ENCODE measurements around the gene TEF. TPM values are rescaled to one million over a fixed set of nuclear protein-coding genes. Genes with fewer than 3 reads are reported as not detected.
"Not testable (repeated sequence)": the region's sequence is repeated elsewhere in the genome, so short reads cannot be mapped to it uniquely, and the experiment has no call there.

TEF gene
- total RNA-seq, 2 experiments from 2014 or later, result 1.4 to 1.6 TPM

DNA sequence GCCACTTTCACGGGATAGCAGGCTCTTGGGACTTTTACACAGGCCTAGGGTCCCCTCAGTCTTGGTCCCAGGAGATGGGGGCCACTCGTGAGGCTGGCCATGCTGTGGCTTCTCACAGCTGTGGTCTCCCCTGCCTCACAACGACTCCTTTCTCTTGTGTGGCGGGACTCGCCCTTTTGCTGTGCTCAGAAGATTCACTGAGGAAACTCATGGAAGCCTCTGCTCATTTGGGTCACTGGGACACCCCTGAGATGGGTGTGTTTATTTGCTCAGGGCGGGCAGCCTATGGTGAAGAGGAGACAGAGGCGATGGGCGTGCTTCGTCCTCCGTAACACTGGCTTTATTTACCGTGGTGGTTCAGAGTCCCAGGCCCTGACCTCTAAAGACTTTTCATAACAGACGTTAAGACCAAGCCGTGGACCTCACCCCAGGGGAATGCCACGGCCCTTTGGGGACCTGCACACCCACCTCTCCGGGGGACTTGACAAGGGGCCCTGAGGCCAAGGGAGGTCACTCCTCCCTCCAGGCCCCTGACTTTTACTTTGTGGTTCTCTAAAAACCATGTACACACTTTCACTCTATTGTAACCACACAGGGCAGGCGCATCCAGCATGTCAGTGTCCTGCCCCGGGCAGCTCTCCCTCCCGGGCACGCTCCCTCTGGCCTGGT is 15.5 kb downstream of the TEF start:
- peaks cover 3% of the 10 kb centered on the region for H3K36me3 Mint-ChIP-seq
- no peak for DNase-seq
- CTCF ChIA-PET, result interaction anchor here (8.8 kb wide), 1 partner anchor 129 kb away, joined by 113 read pairs; no protein-coding TSS in a partner anchor
- H3K27ac Mint-ChIP-seq, result no peak overlapping the region
- H3K4me3 Mint-ChIP-seq, result no peak overlapping the region
- POLR2A ChIA-PET, result no interaction called here
- intact Hi-C loops (cut with micrococcal nuclease), result no loop called here
- H3K9me3 Mint-ChIP-seq, result no peaks in the 10 kb centered on the region
- H3K27me3 Mint-ChIP-seq, result no peaks in the 10 kb centered on the region
- H3K4me1 Mint-ChIP-seq (ENCODE audit: low read depth), result no peaks in the 10 kb centered on the region

DNA sequence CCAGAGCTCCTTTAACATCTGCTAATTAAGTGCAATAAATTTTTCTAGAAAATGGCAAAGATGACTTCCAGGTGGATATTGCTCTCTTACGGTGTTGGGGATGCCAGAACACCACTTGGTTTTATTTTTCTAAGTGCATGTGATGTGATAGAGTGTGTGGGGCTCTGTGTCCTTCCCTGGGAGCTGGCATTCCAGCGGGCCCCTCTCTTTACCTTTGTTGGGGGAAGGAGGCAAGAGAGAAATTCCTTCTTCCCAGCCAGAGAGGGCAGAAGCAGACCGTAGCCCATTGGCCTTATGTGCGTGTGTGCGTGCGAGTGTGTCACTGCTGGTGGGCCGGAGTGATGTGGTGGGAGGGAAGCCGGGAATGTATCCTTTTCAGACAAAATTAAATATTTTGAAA is 17.2 kb downstream of the TEF start:
- Mint-ChIP-seq H3K4me3 (no peak overlapping the region), H3K4me1 (ENCODE audit: low read depth) (peaks cover 4% of the 10 kb centered on the region), H3K9me3 (no peaks in the 10 kb centered on the region), H3K27ac (no peak overlapping the region), H3K27me3 (no peaks in the 10 kb centered on the region), H3K36me3 (peaks cover 3% of the 10 kb centered on the region)
- POLR2A ChIA-PET, result no interaction called here
- no peak for DNase-seq
- intact Hi-C loops (cut with micrococcal nuclease), result no loop called here
- CTCF ChIA-PET, result interaction anchor here (1.0 to 8.8 kb wide), 3 partner anchors 102 to 128 kb away, joined by 3 to 113 read pairs (median 3); no protein-coding TSS in a partner anchor

DNA sequence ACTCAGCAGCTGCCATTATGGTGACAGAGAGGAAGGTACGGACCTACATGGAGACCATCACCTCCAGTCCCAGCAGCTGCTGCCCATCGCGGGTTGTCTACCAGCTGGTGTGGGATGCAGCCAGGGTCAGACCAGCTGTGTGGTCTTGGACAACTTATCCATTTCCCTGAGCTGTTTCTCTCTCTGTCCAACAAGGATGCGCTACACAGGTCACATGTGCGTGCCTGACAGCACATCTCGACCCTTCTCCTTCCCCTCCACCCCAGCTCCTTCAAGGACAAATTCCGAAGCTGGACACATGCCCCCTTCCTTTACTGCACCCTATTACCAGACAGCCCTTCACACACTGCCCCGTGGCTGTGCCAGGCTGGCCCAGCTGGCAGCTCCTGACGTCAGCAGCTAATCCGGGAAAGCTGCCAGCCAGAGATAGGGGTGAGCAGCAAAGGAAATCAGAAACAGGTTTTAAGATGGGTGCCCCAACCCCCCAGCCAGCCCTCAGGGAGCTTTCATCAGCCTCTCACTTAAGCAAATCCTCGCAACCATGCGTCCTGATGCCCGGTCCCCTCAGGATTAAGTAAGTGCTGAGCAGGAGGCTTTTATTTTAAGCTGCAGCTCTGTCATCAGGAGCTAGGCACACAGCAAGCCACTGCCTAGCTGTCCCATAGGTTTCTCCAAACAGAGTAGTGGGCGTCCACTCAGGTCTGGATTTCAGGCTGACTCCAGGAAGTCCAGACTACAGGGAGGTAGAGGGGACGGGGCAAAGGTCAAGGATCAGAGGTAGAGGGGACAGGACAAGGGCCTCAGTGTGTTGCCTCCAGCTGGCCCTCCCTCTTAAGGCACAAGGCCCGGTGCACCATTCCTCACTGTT is 20.3 kb downstream of the TEF start:
- POLR2A ChIA-PET, result interaction anchor here (1.2 kb wide), 1 partner anchor 66 kb away, joined by 3 read pairs; the partner anchor contains the start of gene PHF5A
- H3K27me3 Mint-ChIP-seq, result no peaks in the 10 kb centered on the region
- intact Hi-C loops (cut with micrococcal nuclease), result loop anchor here (2.0 kb wide), 1 partner anchor 115 kb away; no protein-coding TSS in a partner anchor
- peaks cover 17% of the 10 kb centered on the region for H3K4me1 Mint-ChIP-seq (ENCODE audit: low read depth)
- H3K9me3 Mint-ChIP-seq, result no peaks in the 10 kb centered on the region
- CTCF ChIA-PET, result interaction anchor here (0.7 to 8.8 kb wide), 10 partner anchors 21 to 265 kb away, joined by 3 to 113 read pairs (median 6); no protein-coding TSS in a partner anchor
- H3K27ac Mint-ChIP-seq, result no peak overlapping the region
- no peaks in the 10 kb centered on the region for H3K36me3 Mint-ChIP-seq
- no peak for DNase-seq
- H3K4me3 Mint-ChIP-seq, result no peak overlapping the region

DNA sequence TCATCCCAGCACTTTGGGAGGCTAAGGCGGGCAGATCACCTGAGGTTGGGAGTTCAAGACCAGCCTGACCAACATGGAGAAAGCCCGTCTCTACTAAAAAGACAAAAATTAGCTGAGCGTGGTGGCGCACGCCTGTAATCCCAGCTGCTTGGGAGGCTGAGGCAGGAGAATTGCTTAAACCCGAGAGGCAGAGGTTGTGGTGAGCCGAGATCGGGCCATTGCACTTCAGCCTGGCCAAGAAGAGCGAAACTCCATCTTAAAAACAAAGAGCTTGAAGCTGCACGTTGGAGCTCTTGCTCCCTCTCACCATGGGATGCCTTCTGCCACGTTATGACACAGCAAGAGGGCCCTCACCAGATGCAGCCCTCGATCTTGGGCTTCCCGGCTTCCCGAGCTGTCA is 21.1 kb downstream of the TEF start:
- intact Hi-C loops (cut with micrococcal nuclease), result loop anchor here (1.0 to 2.0 kb wide), 2 partner anchors 66 to 114 kb away; partner anchors contain the start of gene ACO2

DNA sequence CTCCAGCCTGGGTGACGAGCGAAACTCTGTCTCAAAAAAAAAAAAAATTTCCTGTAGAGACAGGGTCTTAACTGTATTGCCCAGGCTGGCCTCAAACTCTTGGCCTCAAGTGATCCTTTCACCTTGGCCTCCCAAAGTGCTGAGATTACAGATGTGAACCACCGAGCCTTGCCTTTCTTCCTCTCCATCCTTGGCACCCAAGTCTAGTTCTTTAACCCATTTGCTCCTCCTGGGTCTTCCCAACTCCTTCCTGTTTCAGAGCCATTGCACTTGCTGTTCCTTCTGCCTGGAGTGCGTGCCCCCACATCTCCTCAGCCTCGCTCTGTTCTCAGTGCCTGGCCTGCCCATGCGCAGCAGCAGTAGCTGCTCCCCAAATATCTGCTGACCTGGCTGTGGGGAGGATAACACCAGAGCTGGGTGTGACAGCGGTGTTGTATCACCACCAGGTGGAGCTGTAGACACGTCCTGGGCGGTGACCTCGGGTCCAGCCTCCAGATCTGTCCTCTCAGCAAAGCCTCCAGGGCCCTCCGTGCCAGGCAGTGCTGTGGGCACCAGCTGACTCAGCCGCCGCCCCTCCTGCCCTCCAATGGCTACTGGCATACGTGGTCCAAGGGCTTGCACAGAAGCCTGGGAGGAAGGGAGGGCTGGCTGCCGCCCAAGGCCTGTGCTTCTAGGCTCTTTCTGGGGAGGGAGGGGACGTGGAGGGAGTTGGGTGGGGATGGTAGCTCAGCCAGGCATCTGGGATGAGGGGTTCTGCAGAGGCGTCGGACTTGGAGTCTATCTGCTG is 22.0 kb downstream of the TEF start:
- H3K27ac Mint-ChIP-seq, result no peak overlapping the region

More for the DNA sequence above, 21.1 kb downstream of the TEF start:
- H3K4me1 Mint-ChIP-seq (ENCODE audit: low read depth), result peaks cover 17% of the 10 kb centered on the region
- not testable (repeated sequence) for DNase-seq, H3K9me3 Mint-ChIP-seq, H3K27me3 Mint-ChIP-seq, H3K4me3 Mint-ChIP-seq, H3K27ac Mint-ChIP-seq, H3K36me3 Mint-ChIP-seq
- POLR2A ChIA-PET, result interaction anchor here (1.2 kb wide), 1 partner anchor 66 kb away, joined by 3 read pairs; the partner anchor contains the start of gene PHF5A
- CTCF ChIA-PET, result interaction anchor here (0.7 to 8.8 kb wide), 12 partner anchors 23 to 264 kb away, joined by 3 to 113 read pairs (median 5); no protein-coding TSS in a partner anchor

DNA sequence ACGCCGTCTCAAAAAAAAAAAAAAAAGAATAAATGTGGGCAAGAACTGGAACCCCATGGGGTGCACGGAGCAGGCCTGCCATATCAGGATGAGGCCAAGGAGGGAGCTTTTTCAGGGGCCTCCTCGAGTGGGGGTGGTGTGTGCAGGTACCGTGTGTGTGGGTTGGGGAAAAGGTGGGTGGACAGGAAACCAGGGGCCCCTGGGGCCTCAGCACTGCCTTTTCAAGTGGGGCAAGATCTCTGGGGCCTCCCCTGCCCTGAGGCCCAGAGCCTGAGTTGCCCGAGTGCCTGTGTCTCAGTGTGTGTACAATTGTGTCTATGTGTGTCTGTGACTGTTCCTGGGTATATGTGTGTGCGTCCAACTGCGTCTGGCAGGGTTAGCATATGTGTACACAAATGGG is 23.8 kb downstream of the TEF start:
- peak overlapping the region; percentile 40 for H3K4me3 Mint-ChIP-seq
- H3K27ac Mint-ChIP-seq, result peak overlapping the region; percentile 77
- DNase-seq, result peak; percentile 65
- intact Hi-C loops (cut with micrococcal nuclease), result loop anchor here (2.0 kb wide), 1 partner anchor 39 kb away; no protein-coding TSS in a partner anchor
- ChIA-PET POLR2A (interaction anchor here (0.7 to 2.7 kb wide), 3 partner anchors 41 to 118 kb away, joined by 4 to 8 read pairs (median 7); partner anchors contain the start of genes PHF5A and TOB2), CTCF (interaction anchor here (5.8 to 8.8 kb wide), 3 partner anchors 95 to 121 kb away, joined by 68 to 113 read pairs (median 99); no protein-coding TSS in a partner anchor)
- peaks cover 17% of the 10 kb centered on the region for H3K4me1 Mint-ChIP-seq (ENCODE audit: low read depth)
- H3K27me3 Mint-ChIP-seq, result no peaks in the 10 kb centered on the region
- no peaks in the 10 kb centered on the region for H3K36me3 Mint-ChIP-seq
- H3K9me3 Mint-ChIP-seq, result no peaks in the 10 kb centered on the region

More for the DNA sequence above, 22.0 kb downstream of the TEF start:
- ChIA-PET CTCF (interaction anchor here (0.6 to 8.8 kb wide), 44 partner anchors 10 to 233 kb away, joined by 3 to 113 read pairs (median 5); partner anchors contain the start of genes ACO2, PHF5A, POLR3H and TEF), POLR2A (interaction anchor here (0.5 to 2.7 kb wide), 7 partner anchors 43 to 121 kb away, joined by 3 to 8 read pairs (median 3); partner anchors contain the start of genes PHF5A and TOB2)
- Mint-ChIP-seq H3K4me3 (no peak overlapping the region), H3K4me1 (ENCODE audit: low read depth) (peaks cover 17% of the 10 kb centered on the region), H3K9me3 (no peaks in the 10 kb centered on the region), H3K36me3 (no peaks in the 10 kb centered on the region), H3K27me3 (no peaks in the 10 kb centered on the region)
- peak; percentile 92 for DNase-seq
- intact Hi-C loops (cut with micrococcal nuclease), result loop anchor here (1.0 to 2.0 kb wide), 3 partner anchors 41 to 113 kb away; partner anchors contain the start of gene ACO2

DNA sequence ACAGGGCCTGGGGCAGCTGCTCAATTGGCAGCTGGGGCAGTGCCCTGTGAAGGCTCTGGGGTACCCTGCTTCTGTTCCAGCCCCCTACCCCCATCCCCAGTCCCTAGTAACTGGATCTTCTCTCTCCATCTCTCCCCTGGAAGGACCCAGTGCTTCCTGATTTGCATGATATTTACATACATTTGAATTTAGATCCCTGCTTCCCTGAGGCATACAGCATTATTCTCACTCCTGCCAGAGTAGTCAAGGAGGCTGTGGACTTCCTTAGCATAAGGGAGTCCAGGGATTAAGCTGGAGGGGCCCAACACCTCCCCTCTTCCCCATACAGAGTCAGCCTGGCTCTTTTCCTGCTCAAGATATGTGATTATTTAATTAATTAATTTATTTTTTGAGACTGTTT is 24.7 kb downstream of the TEF start:
- POLR2A ChIA-PET, result no interaction called here
- Mint-ChIP-seq H3K27ac (no peak overlapping the region), H3K36me3 (no peaks in the 10 kb centered on the region), H3K9me3 (no peaks in the 10 kb centered on the region), H3K4me3 (no peak overlapping the region), H3K27me3 (no peaks in the 10 kb centered on the region), H3K4me1 (ENCODE audit: low read depth) (peaks cover 21% of the 10 kb centered on the region)
- CTCF ChIA-PET, result interaction anchor here (1.1 to 1.5 kb wide), 2 partner anchors 111 to 121 kb away, joined by 3 to 5 read pairs; no protein-coding TSS in a partner anchor
- intact Hi-C loops (cut with micrococcal nuclease), result no loop called here
- no peak for DNase-seq

- Mint-ChIP-seq H3K4me1 (ENCODE audit: low read depth) (peaks cover 28% of the 10 kb centered on the region), H3K4me3 (no peak overlapping the region), H3K27me3 (no peaks in the 10 kb centered on the region), H3K36me3 (no peaks in the 10 kb centered on the region), H3K27ac (no peak overlapping the region), H3K9me3 (no peaks in the 10 kb centered on the region)
- ChIA-PET CTCF (interaction anchor here (1.1 to 1.5 kb wide), 2 partner anchors 110 to 119 kb away, joined by 3 to 5 read pairs; no protein-coding TSS in a partner anchor), POLR2A (no interaction called here)
- no peak for DNase-seq
- intact Hi-C loops (cut with micrococcal nuclease), result no loop called here
Observed at GRCh38 chr22:41407433-41407832, 25.7 kb downstream of the TEF start.

DNA sequence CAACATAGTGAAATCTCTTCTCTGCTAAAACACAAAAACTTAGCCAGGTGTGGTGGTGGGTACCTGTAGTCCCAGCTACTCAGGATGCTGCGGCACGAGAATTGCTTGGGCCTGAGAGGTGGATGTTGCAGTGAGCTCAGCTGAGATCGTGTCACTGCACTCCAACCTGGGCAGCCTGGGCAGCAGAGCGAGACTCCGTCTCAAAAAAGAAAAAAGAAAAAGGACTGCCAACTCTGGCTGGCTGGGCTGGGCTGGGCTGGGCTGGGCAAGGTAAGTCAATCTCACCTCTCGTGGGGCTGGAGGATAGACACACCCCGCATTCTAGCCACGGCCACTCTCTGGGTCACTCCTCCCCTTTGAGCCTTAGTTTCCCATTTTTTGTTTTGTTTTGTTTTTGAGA is 26.9 kb downstream of the TEF start:
- CTCF ChIA-PET, result interaction anchor here (1.0 to 1.2 kb wide), 2 partner anchors 19 to 109 kb away, joined by 3 to 4 read pairs; no protein-coding TSS in a partner anchor
- no peak for DNase-seq
- H3K4me3 Mint-ChIP-seq, result no peak overlapping the region
- POLR2A ChIA-PET, result no interaction called here
- no peaks in the 10 kb centered on the region for H3K27me3 Mint-ChIP-seq
- no peak overlapping the region for H3K27ac Mint-ChIP-seq
- no peaks in the 10 kb centered on the region for H3K9me3 Mint-ChIP-seq
- intact Hi-C loops (cut with micrococcal nuclease), result no loop called here
- H3K4me1 Mint-ChIP-seq (ENCODE audit: low read depth), result peaks cover 28% of the 10 kb centered on the region
- H3K36me3 Mint-ChIP-seq, result peaks cover 4% of the 10 kb centered on the region

DNA sequence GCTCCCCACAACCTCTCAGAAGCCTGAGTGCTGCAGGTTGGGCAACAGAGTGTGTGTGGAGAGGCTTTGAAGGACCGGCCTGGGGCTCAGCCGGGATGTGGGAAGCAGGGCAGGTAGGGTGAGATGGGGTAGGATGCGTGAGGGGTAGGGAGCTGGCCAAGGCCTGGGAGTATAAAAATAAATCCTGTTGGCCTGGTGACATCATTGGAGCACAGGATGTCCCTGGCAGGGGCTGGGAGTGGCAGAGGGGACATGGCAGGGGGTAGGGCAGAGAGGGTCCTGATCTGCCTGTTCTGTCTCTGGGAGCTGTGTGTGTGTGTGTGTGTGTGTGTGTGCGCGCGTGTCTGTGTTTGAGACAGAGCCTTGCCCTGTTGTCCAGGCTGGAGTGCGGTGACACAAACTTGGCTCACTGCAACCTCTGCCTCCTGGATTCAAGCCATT is 28.6 kb downstream of the TEF start:
- Mint-ChIP-seq H3K9me3 (no peaks in the 10 kb centered on the region), H3K4me1 (ENCODE audit: low read depth) (peaks cover 26% of the 10 kb centered on the region), H3K27ac (peak overlapping the region; percentile 15), H3K36me3 (peaks cover 7% of the 10 kb centered on the region), H3K4me3 (no peak overlapping the region), H3K27me3 (no peaks in the 10 kb centered on the region)
- ChIA-PET POLR2A (no interaction called here), CTCF (interaction anchor here (1.1 to 2.2 kb wide), 3 partner anchors 32 to 122 kb away, joined by 3 to 10 read pairs (median 4); no protein-coding TSS in a partner anchor)
- DNase-seq, result no peak
- intact Hi-C loops (cut with micrococcal nuclease), result no loop called here

All from activated CD4-positive, alpha-beta memory T cell treated with anti-CD3 and anti-CD28 coated beads for 36 hours (primary cell).